ENCODE results near the gene PCMT1. TPM values are rescaled to one million over a fixed set of nuclear protein-coding genes. Genes with fewer than 3 reads are reported as not detected.

PCMT1 gene
- total RNA-seq, 4 donors from 2014 or later, result 25.8 to 97.3 (median 64.4) TPM

- Histone ChIP-seq H3K36me3 (peaks cover 0 to 29% (median 13%) of the 10 kb centered on the region in 4 donors), H3K27ac (no peak overlapping the region), H3K4me1 (no peaks in the 10 kb centered on the region), H3K9me3 (no peaks in the 10 kb centered on the region), H3K4me3 (no peak overlapping the region), H3K27me3 (no peaks in the 10 kb centered on the region)
- TF ChIP-seq CTCF (IDR thresholded peaks at IDR 0.05) (no peak), POLR2AphosphoS5 (IDR thresholded peaks at IDR 0.05) (no peak), POLR2A (IDR thresholded peaks at IDR 0.05) (no peak), EP300 (IDR thresholded peaks at IDR 0.05; ENCODE audit: low read depth) (no peak)
- 88 to 90% methylated on average over 1 of the region's 1 CpG for WGBS, 2 donors (ENCODE audit: low coverage in 1 of 2)
- intact Hi-C loops (cut with DNase I; ENCODE audit: low total_unique reads), result no loop called here
- DNase-seq, result no peak
- in situ Hi-C loops (cut with MboI; ENCODE audit: low pct_ligation_motif_present in 1 of 4, low pct_unique_long_range_greater_than_20kb in 1 of 4, low sequenced_read_pairs in 3 of 4), result no loop called here
Observed at GRCh38 chr6:149777624-149778023, 28.1 kb downstream of the PCMT1 start.

- 43 to 78% methylated on average over 2 of the region's 2 CpGs for WGBS, 2 donors (ENCODE audit: low coverage in 1 of 2)
- Histone ChIP-seq H3K4me1 (no peaks in the 10 kb centered on the region), H3K27ac (no peak overlapping the region), H3K36me3 (peaks cover 0 to 17% (median 8%) of the 10 kb centered on the region in 4 donors), H3K4me3 (no peak overlapping the region), H3K9me3 (no peaks in the 10 kb centered on the region), H3K27me3 (no peaks in the 10 kb centered on the region)
- intact Hi-C loops (cut with DNase I; ENCODE audit: low total_unique reads) (no loop called here), in situ Hi-C loops (cut with MboI; ENCODE audit: low pct_ligation_motif_present in 1 of 4, low pct_unique_long_range_greater_than_20kb in 1 of 4, low sequenced_read_pairs in 3 of 4) (no loop called here)
- no peak for DNase-seq
- TF ChIP-seq POLR2A (IDR thresholded peaks at IDR 0.05) (no peak), CTCF (IDR thresholded peaks at IDR 0.05) (no peak)
Observed at GRCh38 chr6:149779644-149779963, 30.1 kb downstream of the PCMT1 start.

- no peak for TF ChIP-seq EP300 (IDR thresholded peaks at IDR 0.05; ENCODE audit: low read depth)
- no peak for TF ChIP-seq POLR2AphosphoS5 (IDR thresholded peaks at IDR 0.05)
- peaks cover 0 to 17% (median 8%) of the 10 kb centered on the region in 4 donors for H3K36me3 ChIP-seq
- no peak overlapping the region for H3K4me3 ChIP-seq
- no peak overlapping the region for H3K27ac ChIP-seq
- H3K27me3 ChIP-seq, result no peaks in the 10 kb centered on the region
- no peaks in the 10 kb centered on the region for H3K9me3 ChIP-seq
- H3K4me1 ChIP-seq, result no peaks in the 10 kb centered on the region
- in situ Hi-C loops (cut with MboI; ENCODE audit: low pct_ligation_motif_present in 1 of 4, low pct_unique_long_range_greater_than_20kb in 1 of 4, low sequenced_read_pairs in 3 of 4) (no loop called here), intact Hi-C loops (cut with DNase I; ENCODE audit: low total_unique reads) (no loop called here)
- DNase-seq, result no peak
Observed at GRCh38 chr6:149781715-149782114, 32.2 kb downstream of the PCMT1 start.

- Histone ChIP-seq H3K27ac (no peak overlapping the region), H3K9me3 (no peaks in the 10 kb centered on the region), H3K4me3 (no peak overlapping the region), H3K4me1 (no peaks in the 10 kb centered on the region), H3K36me3 (peaks cover 0 to 17% (median 8%) of the 10 kb centered on the region in 4 donors), H3K27me3 (no peaks in the 10 kb centered on the region)
- whole genome bisulfite sequencing, 2 donors (ENCODE audit: low coverage in 1 of 2), result 94 to 100% methylated on average over 2 of the region's 2 CpGs
- intact Hi-C loops (cut with DNase I; ENCODE audit: low total_unique reads), result no loop called here
- no peak for DNase-seq
- TF ChIP-seq POLR2A (IDR thresholded peaks at IDR 0.05) (no peak), CTCF (IDR thresholded peaks at IDR 0.05) (no peak), EP300 (IDR thresholded peaks at IDR 0.05; ENCODE audit: low read depth) (no peak), POLR2AphosphoS5 (IDR thresholded peaks at IDR 0.05) (no peak)
- in situ Hi-C loops (cut with MboI; ENCODE audit: low pct_ligation_motif_present in 1 of 4, low pct_unique_long_range_greater_than_20kb in 1 of 4, low sequenced_read_pairs in 3 of 4), result no loop called here
Observed at GRCh38 chr6:149782337-149782736, 32.8 kb downstream of the PCMT1 start.

GRCh38 chr6:149783551-149783950, 34.0 kb downstream of the PCMT1 start:
- 94% methylated on average over 3 of the region's 3 CpGs; no CpG with 5 or more reads in 1 of the 2 donors for WGBS, 2 donors (ENCODE audit: low coverage in 1 of 2)
- DNase-seq, result no peak
- intact Hi-C loops (cut with DNase I; ENCODE audit: low total_unique reads) (no loop called here), in situ Hi-C loops (cut with MboI; ENCODE audit: low pct_ligation_motif_present in 1 of 4, low pct_unique_long_range_greater_than_20kb in 1 of 4, low sequenced_read_pairs in 3 of 4) (no loop called here)
- Histone ChIP-seq H3K36me3 (peaks cover 0 to 11% (median 5%) of the 10 kb centered on the region in 4 donors), H3K4me1 (no peaks in the 10 kb centered on the region), H3K9me3 (no peaks in the 10 kb centered on the region), H3K27me3 (no peaks in the 10 kb centered on the region), H3K4me3 (no peak overlapping the region), H3K27ac (no peak overlapping the region)
- TF ChIP-seq EP300 (IDR thresholded peaks at IDR 0.05; ENCODE audit: low read depth) (no peak), POLR2A (IDR thresholded peaks at IDR 0.05) (no peak), CTCF (IDR thresholded peaks at IDR 0.05) (no peak), POLR2AphosphoS5 (IDR thresholded peaks at IDR 0.05) (no peak)

All from transverse colon (tissue), 4 donors.